GM21619 (cell line): ENCODE measurements around the gene NEK2.
"Not testable (repeated sequence)": the region's sequence is repeated elsewhere in the genome, so short reads cannot be mapped to it uniquely, and the experiment has no call there.

Experiments used
- ATAC-seq: cut with Tn5 transposase; IDR thresholded peaks from one replicate; pipeline ENCODE4 v1.9.1; 2021; ENCODE audit not compliant: unreplicated experiment

The NEK2 gene

GRCh38 chr1:211675230-211676105 lies at the start of gene NEK2:
Gene NEK2 (minus strand): TSS chr1:211675621. CDS start chr1:211675479, 142 bp downstream.
- peak; percentile 97 for ATAC-seq

- no peak for ATAC-seq
These were observed 49.3 kb upstream of the NEK2 start for GRCh38 chr1:211724687-211725196.

- no peak for ATAC-seq
These were observed 47.9 kb upstream of the NEK2 start for GRCh38 chr1:211723273-211723672.

- no peak for ATAC-seq
These were observed 47.1 kb upstream of the NEK2 start for GRCh38 chr1:211722277-211723175.

- ATAC-seq, result not testable (repeated sequence)
These were observed 41.1 kb upstream of the NEK2 start for GRCh38 chr1:211716555-211716954.

GRCh38 chr1:211715971-211716370 lies 40.5 kb upstream of the NEK2 start:
- ATAC-seq, result no peak

GRCh38 chr1:211714154-211714553 lies 38.7 kb upstream of the NEK2 start:
- no peak for ATAC-seq

GRCh38 chr1:211713231-211713630 lies 37.8 kb upstream of the NEK2 start:
- no peak for ATAC-seq

- no peak for ATAC-seq
These were observed 35.9 kb upstream of the NEK2 start for GRCh38 chr1:211711315-211711705.

GRCh38 chr1:211710566-211711314 lies 35.3 kb upstream of the NEK2 start:
- ATAC-seq, result no peak

GRCh38 chr1:211708926-211709325 lies 33.5 kb upstream of the NEK2 start:
- ATAC-seq, result no peak

GRCh38 chr1:211708006-211708405 lies 32.6 kb upstream of the NEK2 start:
- ATAC-seq, result no peak

GRCh38 chr1:211705467-211706091 lies 30.2 kb upstream of the NEK2 start:
- no peak for ATAC-seq

- no peak for ATAC-seq
These were observed 29.1 kb upstream of the NEK2 start for GRCh38 chr1:211704543-211704942.

- no peak for ATAC-seq
These were observed 28.6 kb upstream of the NEK2 start for GRCh38 chr1:211703812-211704537.

GRCh38 chr1:211701733-211702132 lies 26.3 kb upstream of the NEK2 start:
- ATAC-seq, result no peak

GRCh38 chr1:211699059-211699458 lies 23.6 kb upstream of the NEK2 start:
- no peak for ATAC-seq

- peak; percentile 50 for ATAC-seq
These were observed 23.0 kb upstream of the NEK2 start for GRCh38 chr1:211698161-211699026.

GRCh38 chr1:211697356-211697755 lies 21.9 kb upstream of the NEK2 start:
- ATAC-seq, result peak; percentile 78
